Mammary epithelial cell (primary cell): ENCODE data around the gene UPF2.

Experiments used
- EZH2 ChIP-seq: IDR thresholded peaks from 2 replicates; pipeline ENCODE4 v1.6.1; 2012; ENCODE audit warnings: low read length, inconsistent platforms, borderline replicate concordance
- TF ChIP-seq, protein P1 (sequence below), 2 donors: IDR thresholded peaks in 1 of 2; conservative IDR thresholded peaks in 1 of 2; 2 replicates each; pipeline ENCODE4 v1.5.1; 2011 to 2012; ENCODE audit warnings: inconsistent platforms in 2 of 2, low read length in 2 of 2, mild to moderate bottlenecking in 2 of 2, control low read depth in 1 of 2, low read depth in 1 of 2; ENCODE audit not compliant: insufficient read depth in 1 of 2; ENCODE audit errors: extremely low read depth in 1 of 2

DNA sequence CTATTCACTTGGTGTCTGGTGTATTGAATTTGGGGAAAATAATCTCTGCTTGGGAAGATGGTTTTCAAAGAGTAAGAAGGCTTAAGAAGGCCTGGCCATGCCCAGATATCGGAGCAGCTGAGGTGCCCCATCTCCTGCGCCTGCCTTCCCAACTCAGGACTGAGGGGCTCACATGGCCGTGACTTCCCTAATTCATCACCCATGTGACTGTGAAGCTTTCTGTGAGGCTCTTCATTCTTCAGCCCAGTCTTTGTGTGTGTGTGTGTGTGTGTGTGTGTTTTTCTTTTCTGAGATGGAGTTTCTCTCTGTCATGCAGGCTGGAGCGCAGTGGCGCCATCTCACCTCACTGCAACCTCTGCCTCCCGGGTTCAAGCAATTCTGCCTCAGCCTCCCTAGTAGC is 166.3 kb downstream of the UPF2 start:
- TF ChIP-seq, protein P1, sequence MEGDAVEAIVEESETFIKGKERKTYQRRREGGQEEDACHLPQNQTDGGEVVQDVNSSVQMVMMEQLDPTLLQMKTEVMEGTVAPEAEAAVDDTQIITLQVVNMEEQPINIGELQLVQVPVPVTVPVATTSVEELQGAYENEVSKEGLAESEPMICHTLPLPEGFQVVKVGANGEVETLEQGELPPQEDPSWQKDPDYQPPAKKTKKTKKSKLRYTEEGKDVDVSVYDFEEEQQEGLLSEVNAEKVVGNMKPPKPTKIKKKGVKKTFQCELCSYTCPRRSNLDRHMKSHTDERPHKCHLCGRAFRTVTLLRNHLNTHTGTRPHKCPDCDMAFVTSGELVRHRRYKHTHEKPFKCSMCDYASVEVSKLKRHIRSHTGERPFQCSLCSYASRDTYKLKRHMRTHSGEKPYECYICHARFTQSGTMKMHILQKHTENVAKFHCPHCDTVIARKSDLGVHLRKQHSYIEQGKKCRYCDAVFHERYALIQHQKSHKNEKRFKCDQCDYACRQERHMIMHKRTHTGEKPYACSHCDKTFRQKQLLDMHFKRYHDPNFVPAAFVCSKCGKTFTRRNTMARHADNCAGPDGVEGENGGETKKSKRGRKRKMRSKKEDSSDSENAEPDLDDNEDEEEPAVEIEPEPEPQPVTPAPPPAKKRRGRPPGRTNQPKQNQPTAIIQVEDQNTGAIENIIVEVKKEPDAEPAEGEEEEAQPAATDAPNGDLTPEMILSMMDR (conservative IDR thresholded peaks at IDR 0.05 in 1 of 2, IDR thresholded peaks at IDR 0.05 in 1 of 2; ENCODE audit: extremely low read depth in 1 of 2, insufficient read depth in 1 of 2, low read depth in 1 of 2, low read length in 2 of 2): no peak
- TF ChIP-seq EZH2: no peak
